ENCODE results near the gene RAB40C.

DNA sequence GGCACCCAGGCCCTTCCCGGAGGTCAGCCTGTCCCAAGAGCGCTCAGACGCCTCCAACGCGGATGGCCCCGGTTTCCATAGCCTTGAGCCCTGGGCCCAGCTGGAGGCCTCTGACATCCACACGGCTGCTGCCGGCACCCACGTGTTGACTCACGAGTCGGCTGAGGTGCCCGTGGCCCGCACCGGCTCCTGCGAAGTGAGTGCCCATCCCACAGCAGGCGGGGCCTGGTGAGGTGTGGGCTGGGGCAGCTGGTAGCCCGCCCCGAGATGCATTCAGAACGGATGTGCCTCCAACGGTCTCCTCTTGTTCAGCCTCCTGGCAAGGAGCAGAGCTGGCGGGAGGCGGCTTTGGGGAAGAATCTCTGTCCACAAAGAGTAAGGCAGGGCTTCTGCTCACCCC, 62.0 kb downstream of the RAB40C start:
- TF ChIP-seq EZH2 (IDR thresholded peaks at IDR 0.05; ENCODE audit: insufficient read depth, poor library complexity, severe bottlenecking) (no peak), EZH2phosphoT487 (IDR thresholded peaks at IDR 0.05; ENCODE audit: insufficient read depth, low read depth) (no peak)
